GM21825 (cell line): ENCODE measurements around the gene PDGFD.

ENCODE experiments used
- ATAC-seq: cut with Tn5 transposase; IDR thresholded peaks from one replicate; pipeline ENCODE4 v1.9.1; 2021; ENCODE audit warnings: mild to moderate bottlenecking, moderate library complexity; ENCODE audit not compliant: unreplicated experiment

Gene PDGFD

DNA sequence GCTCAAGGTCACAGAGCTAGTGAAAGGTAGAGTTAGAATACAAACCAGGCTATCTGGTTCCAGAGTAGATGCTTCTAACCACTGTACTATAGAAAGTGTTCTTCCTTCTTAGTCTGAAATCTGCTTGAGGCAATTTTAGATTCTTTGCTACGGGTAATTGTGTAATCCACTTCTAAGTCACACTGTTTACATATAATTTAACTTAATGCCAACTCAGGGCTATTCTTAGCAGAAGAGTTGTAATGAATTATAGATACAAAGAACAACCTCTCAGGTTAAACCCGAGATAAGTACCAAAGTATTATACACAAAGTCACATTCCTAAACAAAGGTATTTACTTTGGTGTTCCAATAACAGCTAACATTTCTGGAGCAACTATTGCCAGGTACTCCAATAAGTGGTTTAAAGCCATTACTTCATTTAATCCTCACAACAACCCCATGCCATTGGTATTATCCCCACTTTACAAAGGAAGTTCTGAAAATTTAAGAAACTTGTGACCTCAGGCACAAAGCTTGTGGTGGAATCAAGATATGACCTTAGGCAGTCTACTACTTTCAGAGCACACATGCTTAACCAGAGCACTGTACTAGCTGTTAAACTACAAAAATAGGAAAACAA lies 158.6 kb downstream of the PDGFD start:
- ATAC-seq, result no peak

- no peak for ATAC-seq
These were observed 160.5 kb downstream of the PDGFD start for GRCh38 chr11:104003491-104003890.

GRCh38 chr11:104001561-104002056 lies 162.3 kb downstream of the PDGFD start:
- ATAC-seq, result no peak

- ATAC-seq, result no peak
These were observed 163.1 kb downstream of the PDGFD start for GRCh38 chr11:104000798-104001197.

DNA sequence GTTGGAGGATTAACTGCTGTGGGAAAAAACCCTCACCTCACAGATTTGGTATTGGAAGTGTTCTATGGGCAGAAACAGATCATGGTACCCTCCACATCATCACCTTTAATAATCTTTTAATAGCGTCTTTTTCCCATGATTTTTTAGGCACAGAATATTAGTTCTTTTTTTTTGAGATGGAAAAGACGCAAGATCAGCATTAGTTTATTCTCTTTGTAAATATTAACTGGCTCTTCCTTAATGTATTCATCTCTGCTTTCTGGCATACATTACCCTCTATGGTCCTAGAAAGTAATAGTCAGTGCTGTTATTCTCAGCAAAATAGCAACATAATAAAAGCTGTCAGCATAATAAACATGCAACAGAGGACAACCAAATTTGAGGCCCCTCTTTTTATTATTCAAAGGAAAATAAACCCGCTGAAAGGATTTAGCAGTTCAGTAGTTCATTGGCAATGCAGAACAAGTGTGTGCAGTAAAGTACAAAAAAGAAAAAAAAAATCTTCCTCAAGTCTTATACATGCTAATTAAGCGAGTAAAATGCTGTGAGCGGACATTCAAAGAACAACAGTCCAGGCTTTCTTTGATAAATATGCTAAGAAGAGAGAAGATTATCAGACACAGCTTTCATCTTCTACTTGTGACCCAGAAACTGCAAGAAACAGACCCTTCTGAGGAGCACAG lies 165.0 kb downstream of the PDGFD start:
- ATAC-seq, result no peak

DNA sequence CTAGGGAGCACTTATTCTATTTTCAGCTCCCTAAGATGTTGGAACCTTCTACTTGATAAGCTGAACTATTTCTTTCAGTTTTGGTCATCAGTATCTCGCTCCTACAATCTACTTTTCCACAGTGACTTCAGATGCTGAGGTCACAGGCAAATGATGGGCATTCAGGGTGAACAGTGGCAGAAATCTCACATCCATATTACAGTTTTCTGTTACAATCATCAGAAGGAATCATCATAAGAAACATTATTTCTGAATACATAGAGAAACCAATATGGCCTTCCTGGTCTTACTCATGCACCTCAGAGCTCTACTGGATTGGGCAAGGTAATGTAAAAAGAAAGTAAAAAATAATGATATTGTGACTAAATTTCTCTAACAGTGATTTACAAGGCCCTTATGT lies 166.9 kb downstream of the PDGFD start:
- ATAC-seq, result no peak

DNA sequence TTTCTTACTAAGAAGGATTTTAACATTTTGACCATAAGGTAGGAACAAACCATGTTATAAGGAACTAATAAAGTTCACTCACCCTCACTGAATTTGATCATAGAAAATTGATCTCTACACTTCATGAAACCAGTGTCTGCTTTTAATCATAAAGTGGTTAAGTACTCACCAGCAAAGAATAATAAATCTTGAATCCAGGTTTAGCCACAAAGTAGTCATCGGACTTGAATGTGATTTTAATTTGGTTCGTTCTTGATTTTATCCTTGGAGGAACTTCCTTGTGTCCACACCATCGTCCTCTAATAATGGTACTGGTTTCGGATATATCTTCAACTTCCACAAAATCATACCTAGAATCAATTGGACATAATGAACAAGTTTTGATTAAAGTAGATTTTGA lies 168.1 kb downstream of the PDGFD start:
- no peak for ATAC-seq

DNA sequence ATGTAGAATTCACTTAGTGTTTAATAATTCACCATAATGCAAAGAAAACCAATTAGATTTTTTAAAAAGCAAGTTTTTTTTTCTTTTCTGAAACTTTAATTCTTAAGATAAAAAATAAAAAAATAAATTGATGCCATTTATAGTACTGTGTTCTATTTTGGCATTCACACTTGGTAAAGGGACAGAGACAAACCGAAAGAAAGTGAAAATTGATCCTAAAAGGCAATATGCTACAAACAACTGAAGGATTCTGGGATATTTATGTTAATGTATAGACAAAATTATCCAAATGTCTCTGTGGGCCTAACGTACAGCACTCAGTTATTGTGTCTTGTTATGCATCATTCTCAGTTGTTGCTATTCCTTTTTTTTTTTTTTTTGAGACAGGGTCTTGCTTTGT lies 169.4 kb downstream of the PDGFD start:
- no peak for ATAC-seq

DNA sequence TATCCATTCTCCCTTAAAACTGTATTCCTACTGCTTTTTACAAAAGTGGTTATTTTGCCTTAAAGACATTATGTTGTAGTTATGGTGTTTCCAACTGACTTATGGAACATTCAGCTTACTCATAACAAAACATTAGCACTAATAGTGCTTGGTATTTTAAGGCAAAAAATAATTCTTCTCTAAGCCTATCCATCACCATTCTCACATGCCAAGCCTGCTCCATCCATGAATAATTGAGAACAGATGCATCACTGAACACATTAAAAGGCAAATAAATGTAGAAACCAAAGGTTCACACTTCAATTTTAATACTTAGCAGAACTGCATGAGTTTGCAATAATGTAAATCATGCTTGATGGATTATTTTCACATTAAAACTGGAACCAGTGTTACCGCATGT lies 169.9 kb downstream of the PDGFD start:
- no peak for ATAC-seq

- ATAC-seq, result no peak
These were observed 170.4 kb downstream of the PDGFD start for GRCh38 chr11:103993507-103993906.

- ATAC-seq, result no peak
These were observed 175.4 kb downstream of the PDGFD start for GRCh38 chr11:103988595-103988969.

DNA sequence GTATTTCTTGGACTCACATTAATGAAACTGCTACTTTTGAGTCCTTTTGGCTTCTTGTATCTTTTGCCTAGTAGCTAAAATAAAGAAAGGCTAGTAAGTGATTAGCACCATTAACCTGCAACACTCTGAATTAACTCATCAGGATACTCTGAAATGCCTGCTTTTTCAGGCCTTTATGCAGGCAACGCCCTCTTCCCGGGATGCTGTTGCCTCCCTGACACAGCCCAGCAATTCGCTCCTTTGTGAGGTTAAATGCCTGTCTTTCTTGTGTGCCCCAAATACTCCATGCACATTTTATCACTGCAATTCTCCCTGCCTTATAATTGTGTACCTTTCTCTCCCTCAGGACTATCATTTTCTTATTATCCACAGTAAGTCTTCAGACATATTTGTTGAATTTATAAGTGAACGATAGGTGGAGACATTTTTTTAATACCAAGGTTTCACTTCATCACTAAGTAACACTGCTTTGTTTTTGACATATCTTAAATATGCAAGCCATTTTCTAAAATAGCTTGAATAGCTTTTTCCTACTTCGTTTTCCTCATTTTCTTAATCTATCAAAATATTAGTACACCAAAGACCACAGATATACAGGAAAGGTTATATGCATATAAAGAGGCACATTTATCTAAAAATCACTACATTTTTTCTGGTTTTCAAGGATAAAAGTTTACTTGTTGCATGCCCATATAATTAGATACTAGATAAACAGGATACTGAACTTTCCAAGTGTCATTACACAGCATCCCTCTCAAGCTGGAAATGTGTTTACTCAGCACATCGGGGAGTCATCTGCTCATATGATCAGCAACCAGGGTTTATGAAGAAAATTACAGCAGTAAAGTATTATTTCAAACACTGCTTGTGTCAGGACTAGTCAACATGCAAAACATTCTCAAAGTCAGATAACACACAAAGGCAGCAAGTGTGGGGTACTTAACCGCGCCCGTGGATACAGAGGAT lies 176.0 kb downstream of the PDGFD start:
- no peak for ATAC-seq

DNA sequence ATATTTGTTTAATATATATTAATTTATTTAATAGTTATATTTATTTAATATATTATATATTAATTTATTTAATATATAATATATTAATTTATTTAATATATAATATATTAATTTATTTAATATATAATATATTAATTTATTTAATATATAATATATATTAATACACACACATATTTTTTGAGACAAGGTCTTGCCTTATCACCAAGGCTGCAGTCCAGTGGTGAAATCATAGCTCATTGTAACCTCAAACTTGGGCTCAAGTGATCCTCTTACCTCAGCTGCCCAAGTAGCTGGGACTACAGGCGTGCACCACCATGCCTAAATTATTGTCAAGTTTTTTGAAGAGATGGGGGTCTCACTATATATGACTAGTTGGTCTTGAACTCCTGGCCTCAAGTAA lies 178.9 kb downstream of the PDGFD start:
- no peak for ATAC-seq

GRCh38 chr11:103980108-103980507 lies 183.8 kb downstream of the PDGFD start:
- no peak for ATAC-seq

GRCh38 chr11:103978616-103979595 lies 185.0 kb downstream of the PDGFD start:
- ATAC-seq, result no peak

- no peak for ATAC-seq
These were observed 191.9 kb downstream of the PDGFD start for GRCh38 chr11:103972013-103972412.

- ATAC-seq, result peak; percentile 84
These were observed 193.2 kb downstream of the PDGFD start for GRCh38 chr11:103970701-103971249.

DNA sequence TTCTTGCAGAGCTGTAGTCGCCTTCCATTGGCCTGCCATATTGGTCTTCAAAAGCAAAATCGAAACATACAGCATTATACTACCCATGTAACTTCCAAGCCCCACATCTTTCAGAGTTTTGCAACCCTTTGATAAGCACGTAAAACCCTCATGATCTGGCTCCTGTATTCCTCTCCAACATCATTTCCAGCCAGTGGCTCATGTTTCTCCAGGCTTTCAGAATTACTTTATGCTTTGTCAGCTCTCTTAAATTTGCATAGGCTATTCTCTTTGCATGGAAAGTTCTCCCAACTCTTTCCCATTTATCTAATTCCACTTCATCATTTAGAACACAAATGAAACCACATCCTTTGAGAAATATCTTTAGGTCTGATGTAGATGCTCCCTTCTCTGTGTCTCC lies 195.3 kb downstream of the PDGFD start:
- no peak for ATAC-seq

GRCh38 chr11:103967985-103968384 lies 196.0 kb downstream of the PDGFD start:
- ATAC-seq, result no peak

GRCh38 chr11:103964390-103964789 lies 199.6 kb downstream of the PDGFD start:
- no peak for ATAC-seq
